Heart right ventricle (tissue), 16 donors: ENCODE data around the gene ZFYVE28. TPM values are rescaled to one million over a fixed set of nuclear protein-coding genes. Genes with fewer than 3 reads are reported as not detected.

ENCODE experiments used
- ATAC-seq, 8 donors: fragments of 200-7000 bp; cut with Tn5 transposase; one replicate each; pipeline ENCODE4 v1.9.1; 2020; ENCODE audit warnings: mild to moderate bottlenecking in 8 of 8, moderate library complexity in 8 of 8, moderate number of reproducible peaks in 1 of 8
- DNase-seq, 2 donors: peaks; one replicate each; pipeline ENCODE4 v3.0.0-alpha.2; 2020
- H3K27ac ChIP-seq, 10 donors: fragments of 200-600 bp; sonication (generic) in 2 of 10; one replicate each; pipeline versions ENCODE4 v1.5.0 to v1.8.0; 2020 to 2022; ENCODE audit warnings: mild to moderate bottlenecking in 3 of 10
- H3K27me3 ChIP-seq, 7 donors: fragments of 200-600 bp; one replicate each; pipeline ENCODE4 v1.8.0; 2021 to 2022; ENCODE audit warnings: mild to moderate bottlenecking in 2 of 7
- H3K36me3 ChIP-seq, 9 donors: fragments of 200-600 bp; sonication (generic) in 1 of 9; one replicate each; pipeline versions ENCODE4 v1.5.0 to v1.8.0; 2020 to 2022; ENCODE audit warnings: mild to moderate bottlenecking in 2 of 9
- H3K4me1 ChIP-seq, 9 donors: fragments of 200-600 bp; sonication (generic) in 1 of 9; one replicate each; pipeline versions ENCODE4 v1.5.0 to v1.8.0; 2020 to 2022; ENCODE audit warnings: mild to moderate bottlenecking in 4 of 9
- H3K4me3 ChIP-seq, 10 donors: fragments of 200-600 bp; sonication (generic) in 2 of 10; one replicate each; pipeline versions ENCODE4 v1.5.0 to v1.8.0; 2020 to 2022; ENCODE audit warnings: mild to moderate bottlenecking in 7 of 10, moderate library complexity in 2 of 10
- H3K9me3 ChIP-seq, 11 donors: fragments of 200-600 bp in 10 of 11; sonication (generic) in 2 of 11; one replicate each; pipeline versions ENCODE4 v1.5.0 to v1.8.0; 2013 to 2022; ENCODE audit warnings: mild to moderate bottlenecking in 2 of 11, control low read depth in 1 of 11, moderate library complexity in 1 of 11
- WGBS, 2 donors: extraction: QIAGEN DNeasy Blood & Tissue Kit; methylation state at CpG; one replicate each; pipeline ENCODE4 v1.1.7; 2013; ENCODE audit warnings: inconsistent platforms in 1 of 2; 5-methylcytosine and 5-hydroxymethylcytosine counted together
- intact Hi-C, 10 donors: fragments of 100-400 bp; cut with DNase I; formaldehyde crosslinking; loops; one replicate each; pipeline versions ENCODE4 v1.11.1 to v1.14.2; 2022
- polyA plus RNA-seq, 2 donors: library from polyadenylated mRNA; stranded (reverse); fragments of 200-250 nt; gene quantifications; one replicate each; pipeline ENCODE4 v1.2.3, GENCODE V29; 2013
- total RNA-seq, 10 donors: library from RNA; stranded (reverse); fragmentation: NEBNext Ultra II Directional in 3 of 10; extraction: Animal tissue kit (Norgen Biotek cat#: 25700) in 3 of 10; gene quantifications; one replicate each; pipeline versions ENCODE4 v1.2.1 to v1.2.4, GENCODE V29; 2021 to 2023
- TF ChIP-seq, protein P1 (sequence below), 9 donors: fragments of 200-600 bp; sonication (generic) in 2 of 9; IDR thresholded peaks; one replicate each; pipeline versions ENCODE4 v1.5.0 to v1.8.0; 2021 to 2022; ENCODE audit warnings: antibody characterized with exemption in 9 of 9, mild to moderate bottlenecking in 5 of 9, moderate library complexity in 1 of 9
- donor health status: Arrhythmogenic right ventricular cardiomyopathy.
- donor health status: ischemic (EF 13 %, LVEDD 7.1; RV severe dilation, severe dysfunction).
- donor health status: healthy with polysubstance abuse.
- donor health status: DM: no; HTN: yes; CAD: no.
- donor health status: DM: no; HTN: no; CAD: no.
- donor health status: ischemic (EF 25% LVEDD 6.9; RV normal size, moderate dysfunction).
- donor health status: ischemic (EF 25% LVEDD 5.7; RV mildly dilated, moderate dysfunction).
- donor health status: healthy.
- donor health status: DM: yes; HTN: yes; CAD: no.
- donor health status: Ischemic cardiomyopathy.
- donor health status: ischemic (EF 35%, LVEDD 5.7; RV mildly dilated, moderate dysfunction).
- donor health status: nonischemic (EF 11% LVEDD 7.7; RV severe dilation, severe dysfunction).
- donor health status: DM: yes; HTN: yes; CAD: no.
- donor health status: PGD.
- donor health status: ischemic (EF 29% LVEDD 5.4; RV normal size, mild dysfunction).
- donor health status: nonischemic (EF 23%, LVEDD 6.1; RV moderate dilation, normal function).

The ZFYVE28 gene
- total and polyA plus RNA-seq, 12 donors = 2.3 to 9.9 (median 3.5) TPM

DNA sequence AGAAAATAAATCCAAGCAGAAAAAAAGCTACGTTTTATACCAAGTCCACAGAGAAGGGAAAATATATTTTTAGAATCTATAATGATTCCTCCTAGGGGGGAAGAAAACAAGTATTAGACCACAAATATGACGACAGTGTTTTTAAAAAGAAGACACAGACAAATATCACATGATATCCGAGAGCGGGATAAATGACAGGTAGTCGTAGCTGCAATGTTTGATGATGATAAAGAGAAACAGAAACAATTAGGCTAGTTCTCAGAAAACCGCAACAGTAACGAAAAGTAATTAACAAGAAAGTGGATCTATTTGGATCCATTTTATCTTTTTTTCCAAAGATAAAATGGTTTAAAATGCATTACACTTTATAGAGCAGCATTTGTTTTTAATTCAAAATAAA is 177.4 kb downstream of the ZFYVE28 start:
- Histone ChIP-seq H3K4me1 (peaks cover 4 to 78% (median 49%) of the 10 kb centered on the region in 9 donors), H3K27me3 (no peaks in the 10 kb centered on the region), H3K4me3 (peak overlapping the region; percentile 69 to 97 (median 88)), H3K27ac (peak overlapping the region in 6 of 10 donors; percentile 68 to 87 (median 82)), H3K36me3 (peaks cover 0 to 44% (median 0%) of the 10 kb centered on the region in 9 donors), H3K9me3 (no peaks in the 10 kb centered on the region)
- DNase-seq (no peak), ATAC-seq (no peak)
- TF ChIP-seq, protein P1, sequence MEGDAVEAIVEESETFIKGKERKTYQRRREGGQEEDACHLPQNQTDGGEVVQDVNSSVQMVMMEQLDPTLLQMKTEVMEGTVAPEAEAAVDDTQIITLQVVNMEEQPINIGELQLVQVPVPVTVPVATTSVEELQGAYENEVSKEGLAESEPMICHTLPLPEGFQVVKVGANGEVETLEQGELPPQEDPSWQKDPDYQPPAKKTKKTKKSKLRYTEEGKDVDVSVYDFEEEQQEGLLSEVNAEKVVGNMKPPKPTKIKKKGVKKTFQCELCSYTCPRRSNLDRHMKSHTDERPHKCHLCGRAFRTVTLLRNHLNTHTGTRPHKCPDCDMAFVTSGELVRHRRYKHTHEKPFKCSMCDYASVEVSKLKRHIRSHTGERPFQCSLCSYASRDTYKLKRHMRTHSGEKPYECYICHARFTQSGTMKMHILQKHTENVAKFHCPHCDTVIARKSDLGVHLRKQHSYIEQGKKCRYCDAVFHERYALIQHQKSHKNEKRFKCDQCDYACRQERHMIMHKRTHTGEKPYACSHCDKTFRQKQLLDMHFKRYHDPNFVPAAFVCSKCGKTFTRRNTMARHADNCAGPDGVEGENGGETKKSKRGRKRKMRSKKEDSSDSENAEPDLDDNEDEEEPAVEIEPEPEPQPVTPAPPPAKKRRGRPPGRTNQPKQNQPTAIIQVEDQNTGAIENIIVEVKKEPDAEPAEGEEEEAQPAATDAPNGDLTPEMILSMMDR (IDR thresholded peaks at IDR 0.05) = no peak
- intact Hi-C loops = loop anchor here in 3 of 10 donors (5.0 to 10.0 kb wide), 4 partner anchors 114 to 831 kb away; partner anchors contain the start of genes CFAP99 (in 3 of the 3), ZFYVE28 (in 3 of the 3), FAM193A (in 1 of the 3) and HTT (in 1 of the 3)
- 9 to 10% methylated on average over 7 of the region's 7 CpGs for WGBS, 2 donors

DNA sequence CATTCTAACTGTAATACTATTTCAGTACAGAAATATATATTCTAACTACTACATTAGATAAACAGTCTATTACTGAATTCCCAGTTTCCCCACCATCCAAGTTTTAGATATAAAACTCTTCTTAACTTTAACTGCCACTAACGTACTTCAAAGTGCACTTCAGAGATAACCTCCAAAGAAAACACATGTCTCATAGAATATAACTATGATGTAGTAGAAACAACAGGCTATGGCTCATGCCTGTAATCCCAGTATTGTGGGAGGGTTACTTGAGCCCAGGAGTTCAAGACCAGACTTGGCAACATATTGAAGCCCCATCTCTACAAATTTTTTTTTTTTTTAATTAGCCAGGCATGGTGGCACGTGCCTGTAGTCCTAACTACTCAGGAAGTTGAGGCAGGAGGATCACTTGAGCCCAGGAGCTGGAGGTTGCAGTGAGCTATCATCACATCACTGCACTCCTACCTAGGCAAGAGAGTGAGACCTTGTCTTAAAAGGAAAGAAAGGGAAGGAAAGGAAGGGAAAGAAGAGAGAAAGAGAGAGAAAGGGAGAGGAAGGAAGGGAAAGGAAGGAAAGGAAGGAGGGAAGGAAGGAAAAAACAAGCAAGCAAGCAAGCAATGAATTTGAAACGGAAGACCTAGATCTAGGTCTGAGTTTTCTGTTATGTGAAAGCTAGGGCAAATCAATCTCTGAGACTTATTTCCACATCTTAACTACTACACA is 181.3 kb downstream of the ZFYVE28 start:
- H3K36me3 ChIP-seq = peaks cover 0 to 82% (median 11%) of the 10 kb centered on the region in 9 donors

DNA sequence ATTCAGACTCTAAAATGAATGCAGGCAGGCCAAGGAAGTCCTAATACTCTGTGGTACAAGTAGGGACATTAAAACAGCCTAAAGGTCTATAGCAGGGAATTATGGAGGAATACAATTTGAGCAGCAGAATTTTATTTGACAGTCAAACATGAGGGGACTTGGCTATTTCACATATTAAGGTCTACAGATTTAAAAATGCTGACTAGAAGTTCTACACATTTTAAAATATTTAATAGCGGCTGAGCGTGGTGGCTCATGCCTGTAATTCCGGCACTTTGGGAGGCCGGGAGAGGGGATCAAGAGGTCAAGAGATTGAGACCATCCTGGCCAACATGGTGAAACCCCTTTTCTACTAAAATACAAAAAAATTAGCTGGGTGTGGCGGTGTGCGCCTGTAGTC is 187.4 kb downstream of the ZFYVE28 start:
- Histone ChIP-seq H3K36me3 (peaks cover 0 to 84% (median 11%) of the 10 kb centered on the region in 9 donors), H3K27me3 (no peaks in the 10 kb centered on the region), H3K4me3 (no peak overlapping the region), H3K27ac (no peak overlapping the region), H3K4me1 (no peaks in the 10 kb centered on the region), H3K9me3 (no peaks in the 10 kb centered on the region)
- DNase-seq (no peak), ATAC-seq (no peak)
- intact Hi-C loops = loop anchor here in 1 of 10 donors (10.0 kb wide), 1 partner anchor 124 kb away; no protein-coding TSS in a partner anchor
- TF ChIP-seq, protein P1 (IDR thresholded peaks at IDR 0.05) = no peak
- 98 to 99% methylated on average over 6 of the region's 6 CpGs for WGBS, 2 donors

More for the DNA sequence above, 181.3 kb downstream of the ZFYVE28 start:
- Histone ChIP-seq H3K4me1 (peaks cover 4 to 45% (median 30%) of the 10 kb centered on the region in 9 donors), H3K4me3 (no peak overlapping the region), H3K27ac (no peak overlapping the region), H3K27me3 (no peaks in the 10 kb centered on the region), H3K9me3 (no peaks in the 10 kb centered on the region)
- ATAC-seq (no peak), DNase-seq (no peak)
- 45 to 55% methylated on average over 3 of the region's 3 CpGs for WGBS, 2 donors
- TF ChIP-seq, protein P1 (IDR thresholded peaks at IDR 0.05) = no peak
- intact Hi-C loops = loop anchor here in 1 of 10 donors (10.0 kb wide), 1 partner anchor 118 kb away; no protein-coding TSS in a partner anchor

DNA sequence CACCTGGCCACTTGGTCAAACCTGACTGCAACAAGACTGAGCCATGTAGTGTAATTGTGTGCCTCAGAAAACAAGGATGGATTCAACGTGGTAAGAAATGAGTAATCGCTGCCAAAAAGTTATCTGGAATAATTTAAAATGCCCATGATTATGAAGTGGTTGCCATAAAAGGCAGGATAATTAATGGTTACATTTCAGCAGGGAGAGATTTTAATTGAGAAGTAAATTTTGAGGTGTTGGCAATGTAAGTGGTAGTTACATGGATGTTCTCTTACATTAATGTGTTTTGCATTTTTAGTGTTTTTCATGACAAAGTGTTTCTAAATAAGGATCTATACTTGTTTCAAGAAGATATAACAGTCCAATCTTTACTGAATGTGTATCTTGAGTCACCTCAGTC is 192.2 kb downstream of the ZFYVE28 start:
- H3K9me3 ChIP-seq = no peaks in the 10 kb centered on the region
- TF ChIP-seq, protein P1 (IDR thresholded peaks at IDR 0.05) = no peak
- H3K4me1 ChIP-seq = no peaks in the 10 kb centered on the region
- WGBS, 2 donors = 81 to 88% methylated on average over 2 of the region's 2 CpGs
- DNase-seq = no peak
- intact Hi-C loops = loop anchor here in 3 of 10 donors (10.0 kb wide), 3 partner anchors 209 to 239 kb away; partner anchors contain the start of gene RNF4 (in 1 of the 3)
- peaks cover 0 to 75% (median 4%) of the 10 kb centered on the region in 9 donors for H3K36me3 ChIP-seq
- H3K4me3 ChIP-seq = no peak overlapping the region
- ATAC-seq = no peak
- H3K27me3 ChIP-seq = no peaks in the 10 kb centered on the region
- no peak overlapping the region for H3K27ac ChIP-seq
